Fibroblast of skin of abdomen (primary cell): ENCODE results near the gene PRR33. TPM values are rescaled to one million over a fixed set of nuclear protein-coding genes. Genes with fewer than 3 reads are reported as not detected.
"Not testable (repeated sequence)": the region's sequence is repeated elsewhere in the genome, so short reads cannot be mapped to it uniquely, and the experiment has no call there.

ENCODE experiments used
- DNase-seq: peaks from one replicate; pipeline ENCODE4 v3.0.0-alpha.2; 2013
- polyA plus RNA-seq, 2 experiments: library from polyadenylated mRNA; unstranded; fragments of 120-200 nt; gene quantifications; one replicate each; pipeline ENCODE4 v1.2.1, GENCODE V29; 2013; ENCODE audit not compliant: insufficient read length in 2 of 2

The PRR33 gene
- 0.04 TPM for polyA plus RNA-seq (2013, experiment 1 of 2; ENCODE audit: insufficient read length)
- 0.04 TPM for polyA plus RNA-seq (2013, experiment 2 of 2; ENCODE audit: insufficient read length)

GRCh38 chr11:1891831-1892115, at the start of gene PRR33:
Gene PRR33, minus strand, starts transcription at chr11:1891895. Its CDS starts 1,311 bp downstream, at chr11:1890584.
- DNase-seq, result no peak

DNA sequence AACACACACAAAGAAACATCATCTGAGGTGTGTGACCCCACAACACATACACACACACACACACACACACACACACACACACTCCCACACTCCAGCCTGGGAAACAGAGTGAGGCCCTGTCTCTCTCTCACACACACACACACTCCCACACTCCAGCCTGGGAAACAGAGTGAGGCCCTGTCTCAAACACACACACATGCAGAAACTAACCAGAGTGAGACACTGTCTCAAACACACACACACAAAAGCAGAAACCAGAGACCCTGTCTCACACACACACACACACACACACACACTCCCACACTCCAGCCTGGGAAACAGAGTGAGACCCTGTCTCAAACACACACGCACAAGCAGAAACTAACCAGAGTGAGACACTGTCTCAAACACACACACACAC, 48.1 kb upstream of the PRR33 start:
- not testable (repeated sequence) for DNase-seq

DNA sequence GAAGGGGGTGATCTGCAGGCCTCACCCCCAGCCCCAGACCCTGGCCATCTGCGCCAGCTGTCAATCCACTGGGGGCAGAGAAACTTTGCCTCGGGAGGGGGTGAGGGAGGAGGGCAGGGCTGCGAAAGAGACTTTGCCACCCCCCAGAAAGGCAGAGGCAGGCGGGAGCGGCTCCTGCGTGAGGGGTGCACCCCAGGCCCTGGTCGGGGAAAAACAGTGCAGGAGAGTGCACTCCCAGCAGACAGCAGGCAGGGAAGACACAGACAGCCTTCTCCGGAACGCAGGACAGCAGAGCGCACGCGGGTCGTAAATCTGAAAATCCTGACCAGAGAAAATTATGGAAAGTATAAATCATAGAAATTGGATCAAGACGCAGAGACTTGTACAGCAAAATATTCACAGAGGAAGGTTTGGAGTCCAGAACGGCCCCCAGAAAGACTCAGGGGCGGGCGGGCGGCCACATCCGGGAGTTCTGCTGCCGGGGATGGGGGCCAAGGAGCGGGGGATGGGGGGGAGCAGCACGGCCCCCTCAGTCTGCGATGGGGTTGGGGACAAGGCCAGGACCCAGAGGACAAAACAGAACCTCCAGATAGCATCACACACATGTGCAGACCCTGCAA, 47.4 kb upstream of the PRR33 start:
- DNase-seq, result peak; percentile 66

DNA sequence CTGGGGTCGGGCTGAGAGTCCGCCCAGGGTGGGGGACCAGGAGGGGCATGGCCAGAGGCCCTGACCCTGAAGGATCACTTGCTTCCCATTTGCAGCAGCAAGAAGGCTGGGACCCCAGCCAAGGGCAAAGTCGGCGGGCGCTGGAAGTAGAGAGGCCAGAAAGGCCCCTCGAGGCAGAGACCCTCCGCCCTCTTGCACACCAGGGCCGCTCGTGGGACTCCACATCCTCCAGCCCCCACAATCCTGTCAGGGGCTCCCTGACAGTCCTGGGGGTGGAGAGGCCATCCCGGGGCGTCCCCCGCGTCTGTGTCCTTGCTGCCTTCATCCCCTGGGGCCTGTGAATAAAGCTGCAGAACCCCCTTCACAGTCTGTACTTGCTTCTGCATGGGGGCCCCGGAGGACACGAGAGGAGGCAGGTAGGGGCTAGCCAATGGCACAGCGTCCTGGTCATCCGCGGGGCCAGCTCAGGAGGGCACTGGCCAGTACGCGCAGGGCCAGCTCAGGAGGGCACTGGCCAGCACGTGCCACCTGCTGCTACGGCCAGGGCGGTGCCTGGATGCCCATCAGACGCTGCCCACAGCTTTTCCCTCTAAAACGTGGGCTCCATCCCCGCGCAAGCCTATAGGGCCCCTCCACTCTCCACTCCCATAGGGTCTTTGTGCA, 46.8 kb upstream of the PRR33 start:
- DNase-seq, result no peak

DNA sequence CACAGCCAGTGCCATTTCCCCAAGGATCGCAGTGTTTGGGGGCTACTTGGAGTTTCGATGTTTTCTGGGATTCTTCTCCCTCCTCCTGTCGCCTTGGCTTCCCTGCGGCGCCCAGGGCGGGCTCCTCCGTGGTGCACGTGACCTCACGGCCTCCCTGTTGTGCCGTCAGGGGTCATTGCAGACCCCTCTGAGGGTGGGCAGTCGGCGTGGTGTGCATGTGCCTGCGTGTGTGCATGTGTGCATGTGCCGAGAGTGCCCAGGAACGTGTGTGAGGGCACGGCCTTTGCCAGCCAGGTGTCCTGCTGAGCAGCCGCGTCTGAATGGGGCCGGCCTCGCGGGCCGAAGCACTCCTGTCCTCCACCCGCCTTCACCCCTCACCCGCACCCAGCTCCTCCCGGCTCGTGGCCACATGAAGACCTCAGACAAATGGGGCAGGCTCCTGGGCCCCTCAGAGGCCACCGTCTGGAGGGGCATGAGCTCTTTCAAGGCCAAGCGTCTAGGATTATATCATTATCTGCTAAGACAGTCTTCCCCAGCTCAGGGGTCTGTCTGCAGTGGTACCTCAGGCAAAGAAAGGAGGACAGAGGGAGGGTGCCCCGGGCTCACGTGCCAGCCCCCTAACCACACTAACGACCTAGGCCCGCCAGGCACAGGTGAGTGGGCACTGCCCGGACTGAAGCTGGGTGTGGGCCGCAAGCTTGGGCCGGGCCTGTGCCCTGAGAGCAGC, 46.1 kb upstream of the PRR33 start:
- no peak for DNase-seq

DNA sequence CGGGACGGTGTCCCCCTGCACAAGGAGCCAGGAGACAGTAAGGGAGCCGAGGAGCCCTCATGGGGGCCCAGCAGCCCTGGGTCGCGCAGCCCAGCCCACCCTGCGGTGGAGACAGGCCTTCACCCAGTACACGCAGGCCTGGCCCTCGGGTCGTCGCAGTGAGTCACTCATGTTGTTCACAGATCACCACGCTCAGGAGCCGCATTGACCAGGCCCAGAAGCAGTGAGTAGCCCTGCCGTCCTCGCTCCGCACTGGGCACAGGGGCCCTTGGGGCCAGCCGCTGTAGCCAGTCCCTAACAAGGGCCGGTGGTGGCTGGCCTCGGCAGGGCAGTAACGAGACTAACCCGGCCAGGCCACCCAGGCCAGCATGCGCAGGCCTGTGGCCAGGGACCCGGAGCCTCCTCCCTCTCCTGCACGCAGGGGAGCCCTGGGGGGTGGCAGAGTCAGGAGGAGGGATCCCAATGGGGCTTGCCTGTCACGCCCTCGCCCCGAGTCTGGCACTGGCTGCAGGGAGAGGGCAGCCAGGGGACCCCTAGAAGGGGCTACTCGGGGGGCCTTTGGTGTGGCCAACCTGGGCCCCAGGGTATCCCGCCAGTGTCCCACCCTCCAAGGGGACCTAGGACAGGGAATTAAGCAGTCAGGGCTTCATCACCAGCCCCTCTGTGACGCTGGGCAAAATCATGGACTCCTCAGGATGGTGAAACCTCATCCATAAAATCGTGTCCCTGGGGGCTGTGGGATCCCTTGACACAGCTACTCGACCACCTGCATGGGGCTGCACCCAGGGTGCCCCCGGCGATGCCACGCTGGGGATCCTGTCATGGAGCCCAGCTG, 45.3 kb upstream of the PRR33 start:
- no peak for DNase-seq

DNA sequence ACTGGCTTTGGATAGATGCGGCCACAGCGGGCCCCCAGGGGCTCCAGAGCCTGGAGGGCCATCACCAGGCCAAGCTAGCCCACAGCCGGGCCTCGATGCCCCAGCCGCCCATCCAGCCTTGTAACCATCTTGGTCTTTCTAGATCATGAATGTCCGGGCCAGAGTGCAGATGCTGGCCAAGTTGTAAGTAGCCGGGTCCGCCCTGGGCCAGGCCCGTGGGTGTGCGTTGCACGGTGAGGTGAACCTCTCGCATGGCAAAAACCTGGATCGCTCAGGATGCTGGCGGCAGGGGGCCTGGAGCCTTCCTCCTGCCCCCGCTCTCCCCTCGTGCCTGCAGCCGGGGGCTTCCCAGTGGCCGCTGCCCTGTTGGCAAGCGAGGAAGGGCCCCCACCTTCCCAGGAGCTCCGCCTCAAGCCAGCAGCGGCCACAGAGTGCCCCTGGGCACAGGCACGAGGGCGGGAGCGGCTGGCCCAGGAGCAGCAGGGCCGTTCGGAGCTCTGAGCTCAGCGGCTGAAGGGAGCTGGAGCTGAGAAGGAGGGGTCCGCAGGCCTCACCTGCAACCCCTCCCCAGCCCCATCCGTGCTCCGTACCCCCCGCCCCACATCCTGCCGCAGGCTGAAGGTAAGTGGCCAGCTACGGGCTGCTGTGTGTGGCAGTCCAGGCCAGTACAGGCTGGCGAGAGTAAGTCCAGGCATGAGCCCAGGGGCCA, 44.5 kb upstream of the PRR33 start:
- DNase-seq, result no peak

DNA sequence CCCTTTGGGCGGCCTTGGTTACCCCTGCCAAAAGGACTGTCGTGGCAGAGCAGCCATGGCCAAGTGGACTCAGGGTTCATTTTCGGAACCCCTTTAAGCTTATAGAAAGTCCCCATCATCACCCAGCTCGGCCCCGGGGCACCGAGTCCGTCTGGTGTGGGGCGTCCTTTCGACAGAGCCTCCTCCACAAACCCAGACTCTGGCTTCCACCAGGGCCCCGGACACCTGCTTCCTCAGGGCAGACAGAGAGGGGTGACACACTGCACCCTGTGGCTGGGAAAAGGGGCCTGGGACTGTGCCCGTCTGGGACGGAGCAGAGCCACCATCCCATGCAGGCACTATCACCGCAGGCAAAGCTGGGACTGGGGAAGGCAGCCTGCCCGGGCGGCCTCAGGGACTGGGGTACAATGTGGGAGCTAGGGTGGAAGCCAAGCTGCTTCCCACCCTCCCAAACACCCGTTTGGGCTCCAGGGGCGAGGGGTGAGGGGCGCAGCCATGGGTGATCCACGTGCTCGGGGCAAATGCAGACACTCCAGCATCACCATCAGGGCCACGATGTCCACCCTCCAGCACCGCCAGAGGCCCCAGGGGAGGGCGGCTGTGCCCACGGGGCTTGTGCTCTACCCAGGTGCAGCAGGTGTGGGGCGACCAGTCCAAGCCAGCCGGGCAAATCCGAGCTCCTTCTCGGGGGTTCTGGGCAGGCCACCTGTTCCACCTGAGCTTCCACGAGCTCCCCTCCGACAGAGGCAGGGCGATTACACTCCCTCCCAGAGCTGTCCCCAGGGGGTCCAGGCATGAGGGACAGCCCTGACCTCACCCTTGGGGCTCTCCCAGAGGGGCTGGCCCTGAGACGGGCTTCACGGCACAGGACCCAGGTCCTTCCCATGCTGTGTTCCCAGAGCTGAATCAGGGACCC, 43.7 kb upstream of the PRR33 start:
- DNase-seq, result no peak

DNA sequence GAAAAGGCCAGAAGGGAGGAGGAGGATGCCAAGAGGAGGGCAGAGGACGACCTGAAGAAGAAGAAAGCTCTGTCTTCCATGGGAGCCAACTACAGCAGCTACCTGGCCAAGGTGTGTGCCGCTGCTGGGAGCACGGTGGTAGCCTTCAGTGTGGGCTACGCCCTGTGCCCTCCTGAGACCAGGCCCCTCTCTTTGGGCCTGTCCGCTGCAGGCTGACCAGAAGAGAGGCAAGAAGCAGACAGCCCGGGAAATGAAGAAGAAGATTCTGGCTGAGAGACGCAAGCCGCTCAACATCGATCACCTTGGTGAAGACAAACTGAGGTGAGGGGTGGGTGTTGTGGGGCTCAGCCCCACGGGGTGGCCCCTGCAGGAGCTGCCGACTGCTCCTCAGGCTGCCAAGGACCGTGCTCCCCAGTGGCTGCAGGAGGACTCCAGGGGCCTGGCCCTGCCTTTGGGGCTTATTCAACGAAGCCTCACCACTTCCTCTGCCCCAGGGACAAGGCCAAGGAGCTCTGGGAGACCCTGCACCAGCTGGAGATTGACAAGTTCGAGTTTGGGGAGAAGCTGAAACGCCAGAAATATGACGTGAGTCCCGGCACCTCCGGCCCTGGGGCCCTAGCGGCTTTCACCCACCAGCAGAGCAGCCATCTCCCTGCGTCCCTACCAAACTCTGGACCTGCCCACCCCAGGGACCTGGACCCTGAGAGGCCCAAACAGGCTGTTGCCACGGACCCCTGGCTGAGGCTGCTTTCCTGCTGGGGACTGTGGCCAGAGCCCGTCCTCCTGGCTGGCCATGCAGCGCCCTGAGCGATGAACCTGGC, 42.9 kb upstream of the PRR33 start:
- no peak for DNase-seq

GRCh38 chr11:1933416-1934334, 42.0 kb upstream of the PRR33 start:
- DNase-seq, result no peak

DNA sequence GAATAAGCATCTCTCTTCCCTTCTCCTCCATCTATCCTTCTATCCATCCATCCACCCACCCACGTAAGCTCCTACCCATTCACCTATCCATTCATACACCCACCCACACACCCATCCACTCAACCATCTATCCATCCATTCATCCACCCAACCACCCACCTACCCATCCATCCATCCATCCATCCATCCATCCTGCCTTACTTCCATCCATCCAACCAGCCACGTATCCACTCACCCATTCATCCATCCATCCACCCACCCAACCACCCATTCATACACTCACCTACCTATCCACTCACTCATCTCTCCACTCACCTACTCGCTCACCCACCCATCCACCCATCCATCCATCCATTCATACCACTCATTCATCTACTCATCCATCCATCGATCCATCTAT, 41.0 kb upstream of the PRR33 start:
- no peak for DNase-seq

GRCh38 chr11:1932105-1932480, 40.4 kb upstream of the PRR33 start:
- DNase-seq, result no peak

GRCh38 chr11:1931341-1932104, 39.8 kb upstream of the PRR33 start:
- peak; percentile 73 for DNase-seq

DNA sequence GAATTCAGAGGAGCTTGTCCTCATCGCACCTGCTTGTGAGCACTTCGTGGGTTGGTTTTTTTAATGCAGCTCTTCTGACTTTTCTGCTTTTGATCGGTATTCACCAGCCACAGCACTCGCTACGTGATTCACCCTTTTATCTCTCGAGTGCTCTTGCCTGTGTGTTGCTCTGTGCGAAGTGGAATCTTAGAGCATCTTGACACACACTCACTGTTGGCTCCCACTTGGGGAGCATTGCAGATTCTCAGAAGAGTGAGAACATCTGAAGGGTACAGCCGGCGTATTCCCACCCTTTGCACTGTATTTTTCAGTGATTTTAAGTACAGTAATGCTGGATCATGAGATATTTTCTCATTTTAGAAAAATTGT, 38.8 kb upstream of the PRR33 start:
- DNase-seq, result peak; percentile 20

DNA sequence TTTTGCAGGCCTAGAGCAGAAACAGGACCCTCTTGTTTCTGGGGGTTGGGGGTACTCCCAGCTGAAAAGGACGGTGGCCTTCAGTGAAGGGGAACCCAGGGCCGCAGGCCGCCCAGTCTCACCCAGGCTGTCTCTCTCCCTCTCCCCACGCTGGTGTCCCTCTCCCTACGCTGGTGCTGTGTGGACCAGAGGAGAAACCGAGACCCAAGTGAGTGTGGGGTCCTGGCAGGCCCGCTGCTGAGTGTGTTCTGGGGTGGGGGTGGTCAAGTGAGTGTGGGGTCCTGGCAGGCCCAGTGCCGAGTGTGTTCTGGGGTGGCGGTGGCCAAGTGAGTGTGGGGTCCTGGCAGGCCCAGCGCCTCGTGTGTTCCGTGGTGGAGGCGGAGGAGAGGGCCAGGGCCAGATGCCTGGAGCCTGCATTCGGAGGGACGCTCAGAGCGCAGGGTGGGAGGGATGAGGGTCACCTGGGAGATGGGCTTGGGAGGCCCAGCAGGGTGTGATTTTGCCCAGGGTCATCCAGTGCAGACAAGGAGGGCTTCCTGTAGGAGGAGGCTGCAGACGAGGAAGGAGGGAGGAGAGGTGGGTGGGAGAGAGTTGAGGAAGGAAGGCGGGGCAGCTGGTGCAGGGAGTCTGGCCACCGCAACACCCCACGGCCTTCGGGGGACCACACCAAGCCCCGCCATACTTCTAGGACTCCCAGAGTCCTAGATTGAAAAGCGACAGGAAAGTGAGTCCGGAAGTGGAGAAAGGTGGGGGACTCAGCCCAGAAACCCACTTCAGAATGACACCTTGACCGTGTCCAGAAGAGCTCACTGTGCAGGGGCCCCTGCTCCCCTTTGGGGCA, 38.1 kb upstream of the PRR33 start:
- no peak for DNase-seq

- DNase-seq, result no peak
These were observed 37.3 kb upstream of the PRR33 start for GRCh38 chr11:1928891-1929541.

DNA sequence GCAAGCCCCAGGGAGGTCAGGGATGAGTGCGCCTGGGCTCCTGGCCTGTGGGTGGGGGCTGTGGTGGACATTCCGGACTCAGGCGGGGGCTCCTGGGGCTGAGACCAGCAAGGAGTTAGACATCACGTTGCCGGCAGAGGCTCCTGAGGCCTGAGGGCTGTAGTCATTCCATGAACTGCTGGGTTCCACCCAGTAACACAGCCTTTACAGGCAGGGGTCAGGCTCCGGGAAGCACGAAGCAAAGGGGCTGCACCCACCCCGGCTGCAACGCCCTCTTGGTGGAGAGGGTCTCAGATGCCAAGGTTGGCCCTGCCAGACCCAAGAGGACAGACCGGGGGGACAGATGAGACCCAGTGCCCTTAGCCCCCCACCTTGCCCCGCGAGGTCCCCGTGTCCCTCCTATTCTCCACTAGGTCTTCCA, 36.8 kb upstream of the PRR33 start:
- DNase-seq, result no peak
